Stimulated activated naive CD4-positive, alpha-beta T cell treated with Interleukin-2 at 50 U/mL for 16 hours (primary cell): Measurements from ENCODE around the gene TIGD3.

Source experiments
- DNase-seq: peaks from one replicate; lab custom pipeline; 2025; lab: John Stamatoyannopoulos, UW

The TIGD3 gene

DNA sequence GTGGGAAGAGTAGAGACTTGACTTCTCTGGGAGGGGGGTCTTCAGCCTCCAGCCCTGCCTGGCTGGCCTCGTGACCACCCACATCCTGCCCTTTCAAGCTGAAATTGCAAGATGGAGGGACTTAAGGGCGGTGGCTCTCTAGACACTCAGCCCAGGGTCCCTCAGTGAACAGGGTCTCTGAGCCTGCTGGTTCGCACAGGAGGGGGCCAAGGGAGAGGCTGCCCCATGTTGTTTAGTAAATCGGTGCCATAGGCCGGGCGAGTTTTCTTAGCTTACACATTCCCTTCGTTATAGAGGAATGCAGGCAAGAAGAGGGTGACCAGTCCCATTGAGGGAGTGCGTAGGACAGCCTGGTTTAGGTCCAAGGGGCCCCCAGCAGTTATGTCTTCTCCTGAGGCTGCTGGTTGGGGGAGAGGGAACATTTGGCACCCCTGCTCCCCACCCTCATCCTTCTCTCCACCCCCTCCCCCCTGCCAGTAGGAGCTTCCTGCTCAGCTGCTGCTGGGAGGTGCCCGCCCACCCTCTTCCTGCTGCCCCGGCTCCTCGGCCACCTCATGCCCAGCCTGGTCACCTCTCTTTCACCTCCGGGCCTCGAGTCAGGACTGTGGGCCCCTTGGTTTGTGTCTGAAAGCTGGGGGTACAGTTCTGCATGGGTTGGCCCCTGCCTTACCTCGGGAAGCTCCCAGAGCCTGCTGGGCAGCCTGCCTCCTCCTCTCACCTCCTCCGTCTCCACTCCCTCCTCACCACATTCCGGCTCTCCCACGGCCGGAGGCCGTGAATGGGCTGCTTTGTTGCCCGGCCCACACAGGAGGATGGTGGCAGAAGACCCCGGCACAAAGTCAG, 35.8 kb downstream of the TIGD3 start:
- DNase-seq, result no peak

DNA sequence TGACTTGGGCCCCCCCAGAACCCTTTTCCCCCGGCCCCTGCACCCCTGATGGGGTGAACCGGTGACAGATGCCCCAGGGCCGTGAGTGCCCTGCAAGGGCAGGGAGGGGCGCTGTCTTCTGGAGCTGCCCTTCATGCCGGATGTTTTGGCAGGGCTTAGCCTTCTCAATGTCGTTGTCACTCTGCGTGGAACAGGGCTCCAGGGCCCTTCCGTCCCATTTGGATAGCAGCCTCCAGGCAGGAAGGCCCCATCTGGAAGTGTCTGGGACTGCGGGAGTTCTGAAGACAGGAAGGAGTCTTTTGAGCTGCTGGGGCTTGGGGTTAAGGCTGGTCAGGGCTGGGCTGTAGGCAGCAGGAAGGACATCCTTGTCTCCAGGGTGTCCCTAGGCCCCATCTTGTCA, 36.4 kb downstream of the TIGD3 start:
- DNase-seq, result no peak

GRCh38 chr11:65392186-65392829, 37.8 kb downstream of the TIGD3 start:
- no peak for DNase-seq

GRCh38 chr11:65392899-65393298, 38.3 kb downstream of the TIGD3 start:
- DNase-seq, result no peak

- no peak for DNase-seq
These were observed 39.0 kb downstream of the TIGD3 start for GRCh38 chr11:65393513-65394079.

DNA sequence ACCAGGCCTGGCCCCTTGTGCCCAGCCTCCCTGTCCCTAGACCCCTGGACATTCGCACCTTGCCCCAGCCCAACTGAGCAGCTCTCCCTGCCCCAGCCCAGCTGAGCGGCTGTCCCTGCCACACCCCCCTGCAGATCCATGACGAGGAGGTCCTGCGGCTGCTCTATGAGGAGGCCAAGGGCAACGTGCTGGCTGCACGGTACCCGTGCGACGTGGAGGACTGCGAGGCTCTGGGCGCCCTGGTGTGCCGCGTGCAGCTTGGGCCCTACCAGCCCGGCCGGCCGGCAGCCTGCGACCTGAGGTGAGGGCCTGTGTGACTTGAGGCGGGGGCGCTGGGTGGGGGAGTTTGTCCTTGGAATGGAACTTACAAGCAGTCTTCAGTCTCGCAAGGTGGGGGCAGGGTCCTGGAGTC, 39.6 kb downstream of the TIGD3 start:
- DNase-seq, result no peak

DNA sequence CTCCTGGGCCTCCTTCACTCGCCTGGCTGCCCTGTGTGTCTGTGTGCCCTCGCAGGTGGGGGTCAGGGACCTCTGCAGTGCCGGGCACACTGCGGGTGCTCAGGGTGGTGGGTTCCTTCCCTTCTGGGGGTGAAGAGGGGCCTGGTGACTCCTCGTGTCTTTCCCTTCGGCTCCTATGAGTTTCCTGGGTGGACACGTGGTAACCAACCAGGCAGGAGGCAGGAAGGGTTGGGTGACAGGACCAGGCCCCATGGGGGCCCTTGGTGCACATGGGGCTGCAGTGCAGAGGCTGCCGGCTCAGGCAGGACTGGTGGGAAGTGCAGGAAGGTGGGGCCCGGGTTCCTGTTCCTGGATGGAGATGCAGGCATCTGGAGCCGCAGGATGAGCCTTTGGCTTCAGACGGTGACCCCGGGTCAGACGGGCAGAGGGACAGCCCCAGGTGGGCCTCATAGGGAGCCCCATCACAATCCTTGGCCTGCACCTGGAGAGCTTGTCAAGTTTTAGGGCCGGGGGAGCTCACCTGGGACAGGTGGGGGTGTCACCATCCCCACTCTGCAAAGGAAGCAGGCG, 41.5 kb downstream of the TIGD3 start:
- DNase-seq, result no peak

DNA sequence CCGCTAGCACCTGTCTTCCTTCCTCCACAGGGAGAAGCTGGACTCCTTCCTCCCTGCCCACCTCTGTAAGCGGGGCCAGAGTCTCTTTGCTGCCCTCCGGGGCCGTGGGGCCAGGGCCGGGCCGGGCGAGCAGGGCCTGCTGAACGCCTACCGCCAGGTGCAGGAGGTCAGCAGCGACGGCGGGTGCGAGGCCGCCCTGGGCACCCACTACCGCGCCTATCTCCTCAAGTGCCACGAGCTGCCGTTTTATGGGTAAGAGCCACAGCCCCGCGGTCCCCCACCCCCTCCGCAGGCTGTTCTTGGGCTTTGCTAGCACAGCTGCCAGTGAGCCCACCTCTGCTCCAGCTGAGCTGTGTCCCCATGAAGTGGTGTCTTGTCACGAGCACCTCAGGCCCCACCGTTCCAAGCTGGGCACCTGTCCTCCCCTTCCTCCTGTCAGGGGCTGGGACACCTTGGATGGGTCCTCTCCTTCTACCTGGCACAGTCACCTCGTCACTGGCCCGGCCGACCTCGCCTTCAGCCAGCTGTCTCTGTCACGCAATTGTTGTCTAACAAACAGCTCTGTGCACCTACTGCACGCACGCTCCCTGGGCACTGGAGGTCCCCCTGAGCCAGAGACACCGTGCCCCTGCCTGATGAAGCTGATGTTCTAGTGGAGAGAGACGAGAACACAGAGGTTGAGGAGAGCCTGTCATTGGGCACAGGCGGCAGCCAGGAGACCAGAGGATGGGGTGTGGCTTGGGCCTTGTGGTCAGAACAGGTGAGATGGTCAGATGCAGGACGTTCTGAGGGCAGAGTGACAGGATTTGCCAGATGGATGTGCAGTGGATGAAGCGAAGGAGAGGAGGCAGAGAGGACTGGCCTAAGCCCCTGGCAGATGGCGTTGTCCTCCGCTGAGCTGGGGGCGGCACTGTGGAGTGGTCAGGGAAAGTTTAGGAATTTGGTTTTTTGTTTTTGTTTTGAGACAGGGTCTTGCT, 42.5 kb downstream of the TIGD3 start:
- DNase-seq, result no peak

DNA sequence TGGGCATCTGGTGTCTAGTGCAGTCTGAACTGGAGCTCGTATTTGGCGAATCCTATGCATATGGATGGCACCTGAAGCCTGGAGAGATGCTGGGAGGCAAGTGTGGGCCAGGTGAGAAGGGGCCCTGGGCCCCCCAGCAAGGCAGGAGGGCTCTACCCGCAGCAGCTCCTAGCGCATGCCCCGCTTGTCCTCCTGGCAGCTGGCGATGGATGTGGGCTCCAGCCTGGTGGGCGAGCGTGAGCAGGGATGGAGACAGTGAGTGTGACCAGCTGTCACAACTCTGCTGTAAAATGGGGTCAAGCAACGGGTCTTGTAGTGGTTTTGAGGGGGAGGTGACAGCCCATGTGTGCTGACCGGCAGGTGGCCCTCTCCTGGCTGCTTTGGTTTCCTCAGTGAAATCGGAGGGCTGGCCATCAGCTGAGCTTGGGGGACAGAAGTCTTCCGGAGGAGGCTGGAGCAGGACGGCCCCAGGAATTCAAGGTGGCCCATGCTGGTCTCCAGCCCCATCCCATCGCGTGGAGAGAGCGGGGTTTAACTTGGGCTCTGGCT, 43.9 kb downstream of the TIGD3 start:
- no peak for DNase-seq

DNA sequence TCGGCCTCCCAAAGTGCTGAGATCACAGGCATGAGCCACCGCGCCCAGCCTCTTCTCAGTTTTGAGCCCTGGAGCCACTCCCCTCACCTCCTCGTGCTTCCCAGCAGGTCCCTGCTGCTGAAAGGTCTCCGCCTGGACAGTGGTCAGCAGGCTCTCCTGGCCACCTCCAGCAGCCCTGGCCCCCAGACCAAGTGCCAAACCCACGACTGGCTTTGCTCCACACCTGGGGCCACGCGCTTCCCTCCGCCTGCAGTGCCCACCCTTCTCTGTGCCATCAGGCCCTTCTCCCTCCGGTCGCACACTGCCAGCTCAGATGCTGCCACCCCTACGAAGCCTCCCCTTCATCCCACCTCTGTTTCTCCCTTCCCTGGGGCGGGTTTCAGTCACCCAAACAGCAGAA, 44.7 kb downstream of the TIGD3 start:
- DNase-seq, result no peak

DNA sequence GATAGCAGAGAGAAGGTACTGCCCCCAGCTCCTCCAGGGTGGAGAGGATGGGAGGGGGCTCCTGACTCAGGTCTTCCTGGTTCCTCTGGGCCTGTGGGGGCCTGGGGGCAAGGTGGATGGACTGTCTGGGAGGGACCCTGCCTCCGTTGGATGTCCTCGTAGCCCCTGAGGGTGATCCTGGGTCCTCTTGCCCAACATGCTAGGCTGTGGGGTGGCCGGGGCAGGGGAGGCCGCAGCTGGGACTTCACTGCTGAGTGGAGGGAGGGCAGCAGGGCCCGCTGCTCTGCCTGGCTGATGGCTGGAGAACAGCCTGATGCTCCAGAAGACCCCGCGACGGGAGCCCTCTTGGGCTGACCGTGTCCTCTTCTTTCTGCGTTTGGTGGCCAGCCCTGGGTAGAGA, 45.3 kb downstream of the TIGD3 start:
- no peak for DNase-seq

GRCh38 chr11:65400307-65401072, 45.9 kb downstream of the TIGD3 start:
- no peak for DNase-seq

DNA sequence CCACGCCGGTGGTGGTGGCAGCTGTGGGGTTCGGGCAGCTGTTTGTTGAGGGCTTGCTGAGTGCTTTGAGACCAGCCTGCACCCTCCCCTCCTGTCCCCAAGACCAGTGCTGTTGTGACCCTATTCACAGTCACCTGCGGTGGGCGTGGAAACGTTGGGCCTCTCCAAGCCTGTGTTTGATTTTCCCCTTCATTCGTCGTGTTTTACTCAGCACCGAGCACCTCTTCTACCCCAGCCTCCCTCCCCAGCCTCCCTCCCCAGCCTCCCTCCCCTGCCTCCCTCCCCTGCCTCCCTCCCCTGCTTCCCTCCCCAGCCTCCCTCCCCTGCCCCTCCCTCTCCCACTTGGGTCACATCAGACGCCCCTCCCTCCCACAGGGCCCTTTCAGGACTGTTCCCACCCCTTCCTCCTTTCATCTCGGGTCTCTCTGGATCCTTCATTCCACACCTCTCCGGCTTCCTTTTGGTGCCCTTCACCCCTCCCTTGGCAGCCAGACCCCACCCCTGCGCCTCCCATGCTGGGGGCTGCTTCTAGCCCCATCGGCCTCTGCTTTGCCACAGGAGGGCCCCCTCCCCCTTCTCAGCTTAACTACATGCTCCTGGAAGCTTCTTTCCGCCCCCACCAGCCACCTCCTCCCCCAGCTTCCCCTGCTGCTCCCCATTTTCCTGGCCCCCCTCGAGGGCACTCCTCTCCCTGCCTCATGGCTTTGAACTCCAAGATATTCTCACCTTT, 46.7 kb downstream of the TIGD3 start:
- DNase-seq, result no peak

DNA sequence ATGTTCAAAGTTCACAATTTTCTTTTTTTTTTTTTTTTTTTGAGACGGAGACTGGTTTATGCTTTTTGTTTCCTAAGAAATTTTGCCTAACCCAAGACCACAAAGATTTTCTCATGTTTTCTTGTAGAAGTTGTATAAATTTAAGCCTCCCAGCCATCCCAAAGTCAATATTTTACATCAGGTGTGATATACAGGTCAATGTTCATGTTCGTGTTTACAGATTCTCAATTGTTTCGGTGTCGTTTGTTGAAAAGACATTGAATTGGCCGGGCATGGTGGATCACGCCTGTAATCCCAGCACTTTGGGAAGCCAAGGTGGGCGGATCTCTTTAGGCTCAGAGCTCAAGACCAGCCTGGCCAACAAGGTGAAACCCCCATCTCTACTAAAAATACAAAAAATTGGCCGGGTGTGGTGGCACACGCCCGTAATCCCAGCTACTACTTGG, 47.3 kb downstream of the TIGD3 start:
- DNase-seq, result no peak

DNA sequence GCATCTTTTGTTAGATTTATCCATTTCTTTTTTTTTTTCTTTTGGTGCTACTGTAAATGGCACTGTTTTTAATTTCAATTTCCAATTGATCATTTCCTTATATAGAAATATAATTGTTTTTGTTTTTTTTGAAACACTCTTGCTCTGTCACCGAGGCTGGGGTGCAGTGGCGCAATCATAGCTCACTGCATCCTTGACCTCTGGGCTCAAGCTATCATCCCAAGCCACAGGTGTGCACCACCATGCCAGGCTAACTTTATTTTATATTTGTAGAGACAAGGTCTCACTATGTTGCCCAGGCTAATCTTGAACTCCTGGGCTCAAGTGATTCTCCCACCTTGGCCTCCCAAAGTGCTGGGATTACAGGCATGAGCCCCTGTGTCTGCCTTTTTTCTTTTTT, 48.2 kb downstream of the TIGD3 start:
- no peak for DNase-seq

GRCh38 chr11:65403607-65404121, 49.1 kb downstream of the TIGD3 start:
- no peak for DNase-seq

DNA sequence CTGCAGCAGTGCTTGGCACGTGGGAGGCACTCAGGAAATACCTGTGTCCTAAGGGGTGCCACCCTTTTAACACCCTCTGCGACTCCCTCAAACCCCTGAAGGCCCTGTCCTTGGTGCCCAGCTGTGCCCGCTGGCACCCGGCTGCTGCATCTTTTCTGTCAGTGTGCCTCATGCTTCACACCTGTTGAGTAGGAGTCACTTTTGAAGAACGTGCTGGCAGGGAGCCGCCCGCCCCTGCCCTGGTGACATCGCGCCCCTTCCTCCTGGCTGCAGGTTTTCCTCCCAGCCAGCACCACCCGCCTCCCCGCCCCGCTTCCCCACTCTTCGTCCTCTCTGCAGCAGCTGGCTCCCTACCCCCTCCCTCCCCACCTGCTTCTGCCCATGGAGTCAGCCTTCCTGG, 49.7 kb downstream of the TIGD3 start:
- DNase-seq, result no peak

DNA sequence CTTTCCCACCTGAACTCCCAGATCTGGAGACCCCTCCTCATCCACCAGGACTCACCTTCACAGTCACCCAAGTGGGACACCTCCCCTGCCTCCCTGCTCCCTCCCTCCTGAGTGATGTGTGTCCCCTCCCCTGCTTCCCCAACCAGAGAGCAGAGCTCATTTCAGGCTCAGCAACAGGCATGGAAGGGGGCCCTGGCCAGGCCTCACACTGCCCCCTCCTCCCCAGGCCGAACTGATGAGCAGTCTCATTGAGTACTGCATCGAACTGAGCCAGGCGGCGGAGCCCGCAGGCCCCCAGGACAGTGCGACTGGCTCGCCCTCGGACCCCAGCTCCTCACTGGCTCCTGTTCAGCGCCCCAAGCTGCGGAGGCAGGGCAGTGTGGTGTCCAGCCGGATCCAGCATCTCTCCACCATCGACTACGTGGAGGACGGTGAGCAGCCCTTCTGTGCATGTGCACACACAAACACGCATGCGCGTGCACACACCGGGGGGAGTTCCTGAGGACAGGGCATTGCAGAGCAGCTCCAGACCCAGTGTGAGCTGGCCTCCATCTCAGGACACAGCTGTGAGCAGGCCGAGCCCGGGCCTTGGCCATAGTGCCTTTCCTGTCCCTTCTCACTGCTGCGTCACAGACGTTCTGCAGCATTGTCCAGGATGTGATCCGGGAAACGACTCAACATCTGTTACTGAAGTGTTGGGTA, 50.2 kb downstream of the TIGD3 start:
- DNase-seq, result no peak
